IMR-90 (cell line): ENCODE results near the gene ICAM2. TPM values are rescaled to one million over a fixed set of nuclear protein-coding genes. Genes with fewer than 3 reads are reported as not detected.

Experiments used
- ATAC-seq: fragments of 200-7000 bp; cut with Tn5 transposase; 2 replicates; pipeline ENCODE4 v1.9.1; 2020; ENCODE audit warnings: low read depth, mild to moderate bottlenecking, moderate library complexity
- BruUV-seq: library from RNA; stranded (reverse); fragments of 400-500 nt; replicated peaks from 2 replicates; lab custom pipeline; 2021; lab: Mats Ljungman, UMichigan
- CTCF ChIA-PET: fragments of 300-600 bp; formaldehyde crosslinking; extraction: SDS; loops from one replicate; lab custom pipeline; 2021; ENCODE audit warnings: antibody characterized with exemption; lab: Yijun Ruan, JAX
- POLR2A ChIA-PET: fragments of 300-600 bp; sonication (Branson Sonifier 250); formaldehyde crosslinking; loops from one replicate; lab custom pipeline; 2022; ENCODE audit warnings: antibody characterized with exemption; ENCODE audit not compliant: unreplicated experiment; lab: Charles Lee
- DNase-seq: peaks from one replicate; pipeline ENCODE4 v3.0.0; 2013
- H2AFZ ChIP-seq: replicated peaks from 2 replicates; pipeline ENCODE3; 2013; ENCODE audit warnings: low read length, mild to moderate bottlenecking; ENCODE audit not compliant: poor library complexity
- H2AK5ac ChIP-seq: 2 replicates; pipeline ENCODE4 v1.6.1; 2013; ENCODE audit warnings: low read depth, low read length, inconsistent platforms
- H2AK9ac ChIP-seq: replicated peaks from 2 replicates; pipeline ENCODE3; 2013; ENCODE audit warnings: mild to moderate bottlenecking, low read depth, low read length, moderate library complexity; ENCODE audit not compliant: poor library complexity
- H2BK120ac ChIP-seq: 2 replicates; pipeline ENCODE4 v1.6.1; 2013; ENCODE audit warnings: low read depth, low read length, inconsistent platforms
- H2BK15ac ChIP-seq: 3 replicates; pipeline ENCODE4 v1.6.1; 2013; ENCODE audit warnings: low read depth, low read length, inconsistent platforms
- H2BK20ac ChIP-seq: 2 replicates; pipeline ENCODE4 v1.6.1; 2013; ENCODE audit warnings: low read depth, mild to moderate bottlenecking, inconsistent platforms, low read length, moderate library complexity
- H2BK5ac ChIP-seq: 2 replicates; pipeline ENCODE4 v1.6.1; 2013; ENCODE audit warnings: mild to moderate bottlenecking, low read depth, low read length, inconsistent platforms; ENCODE audit not compliant: poor library complexity, severe bottlenecking
- H3K14ac ChIP-seq: replicated peaks from 2 replicates; pipeline ENCODE4 v1.6.1; 2013; ENCODE audit warnings: low read depth, low read length, inconsistent platforms
- H3K18ac ChIP-seq: 2 replicates; pipeline ENCODE4 v1.6.1; 2013; ENCODE audit warnings: low read depth, low read length, control low read depth
- H3K23ac ChIP-seq: 2 replicates; pipeline ENCODE4 v1.6.1; 2013; ENCODE audit warnings: low read depth, low read length, inconsistent platforms
- H3K27ac ChIP-seq: 2 replicates; pipeline ENCODE4 v1.5.1; 2013; ENCODE audit warnings: mild to moderate bottlenecking, control low read depth, low read length; ENCODE audit not compliant: insufficient read depth
- H3K27me3 ChIP-seq: 2 replicates; pipeline ENCODE4 v1.6.1; 2013; ENCODE audit warnings: low read length; ENCODE audit not compliant: control insufficient read depth, insufficient read depth
- H3K36me3 ChIP-seq: 2 replicates; pipeline ENCODE4 v1.6.1; 2013; ENCODE audit warnings: low read length, mixed read lengths; ENCODE audit not compliant: control insufficient read depth, insufficient read depth
- H3K4ac ChIP-seq: 2 replicates; pipeline ENCODE4 v1.6.1; 2013; ENCODE audit warnings: low read depth, low read length, inconsistent platforms
- H3K4me1 ChIP-seq: 2 replicates; pipeline ENCODE4 v1.6.1; 2013; ENCODE audit warnings: low read length, mixed read lengths; ENCODE audit not compliant: control insufficient read depth, insufficient read depth
- H3K4me2 ChIP-seq: 2 replicates; pipeline ENCODE4 v1.6.1; 2013; ENCODE audit warnings: low read depth, mild to moderate bottlenecking, control low read depth, low read length, moderate library complexity
- H3K4me3 ChIP-seq: 2 replicates; pipeline ENCODE4 v1.5.1; 2013; ENCODE audit warnings: low read depth, mild to moderate bottlenecking, control low read depth, low read length, moderate library complexity; ENCODE audit not compliant: insufficient read depth
- H3K56ac ChIP-seq: 2 replicates; pipeline ENCODE4 v1.6.1; 2013; ENCODE audit warnings: low read length, inconsistent platforms; ENCODE audit not compliant: insufficient read depth; ENCODE audit errors: extremely low read depth
- H3K79me1 ChIP-seq, 2 experiments: 2 replicates each; pipeline ENCODE4 v1.6.1; 2013; ENCODE audit warnings: low read length in 2 of 2, inconsistent platforms in 1 of 2, low read depth in 1 of 2
- H3K9ac ChIP-seq: 2 replicates; pipeline ENCODE4 v1.6.1; 2013; ENCODE audit warnings: low read depth, low read length, control low read depth
- H3K9me1 ChIP-seq: 2 replicates; pipeline ENCODE4 v1.6.1; 2013; ENCODE audit warnings: low read length, inconsistent platforms; ENCODE audit not compliant: insufficient read depth
- H3K9me3 ChIP-seq: 2 replicates; pipeline ENCODE4 v1.6.1; 2013; ENCODE audit warnings: low read length; ENCODE audit not compliant: control insufficient read depth, insufficient read depth
- H4K20me1 ChIP-seq: 2 replicates; pipeline ENCODE4 v1.6.1; 2013; ENCODE audit warnings: low read length, inconsistent platforms; ENCODE audit not compliant: insufficient read depth
- H4K5ac ChIP-seq: 2 replicates; pipeline ENCODE4 v1.6.1; 2013; ENCODE audit warnings: mild to moderate bottlenecking, low read depth, low read length, control low read depth
- H4K8ac ChIP-seq, 2 experiments: 2 replicates each; pipeline ENCODE4 v1.6.1; 2013; ENCODE audit warnings: low read depth in 2 of 2, low read length in 2 of 2, control low read depth in 1 of 2, inconsistent platforms in 1 of 2
- H4K91ac ChIP-seq: 2 replicates; pipeline ENCODE4 v1.6.1; 2013; ENCODE audit warnings: low read depth, low read length, inconsistent platforms; ENCODE audit not compliant: insufficient read depth
- BHLHE40 ChIP-seq: fragments of 150-350 bp; IDR thresholded peaks from 2 replicates; pipeline ENCODE4 v1.6.1; 2016; ENCODE audit warnings: mild to moderate bottlenecking, low read depth, low read length
- CEBPB ChIP-seq: IDR thresholded peaks from 2 replicates; pipeline ENCODE4 v1.6.1; 2012; ENCODE audit warnings: low read depth, low read length, improper control_type of control experiment
- CHD1 ChIP-seq: IDR thresholded peaks from 2 replicates; pipeline ENCODE4 v1.6.1; 2012; ENCODE audit warnings: low read depth, low read length, improper control_type of control experiment
- CTCF ChIP-seq: conservative IDR thresholded peaks from 2 replicates; pipeline ENCODE4 v1.5.1; 2012; ENCODE audit warnings: mild to moderate bottlenecking, low read depth, low read length, improper control_type of control experiment
- ELK1 ChIP-seq: fragments of 150-350 bp; IDR thresholded peaks from 2 replicates; pipeline ENCODE4 v1.6.1; 2016; ENCODE audit warnings: low read depth, mild to moderate bottlenecking, low read length, moderate library complexity, borderline replicate concordance
- MAZ ChIP-seq: IDR thresholded peaks from 2 replicates; pipeline ENCODE4 v1.6.1; 2012; ENCODE audit warnings: low read depth, mild to moderate bottlenecking, low read length, improper control_type of control experiment, moderate library complexity, borderline replicate concordance
- MXI1 ChIP-seq: IDR thresholded peaks from 2 replicates; pipeline ENCODE4 v1.6.1; 2012; ENCODE audit warnings: low read depth, mild to moderate bottlenecking, low read length, moderate library complexity, borderline replicate concordance
- POLR2A ChIP-seq: IDR thresholded peaks from 2 replicates; pipeline ENCODE4 v1.6.1; 2012; ENCODE audit warnings: mild to moderate bottlenecking, low read depth, low read length
- RAD21 ChIP-seq: IDR thresholded peaks from 2 replicates; pipeline ENCODE4 v1.6.1; 2012; ENCODE audit warnings: low read length, improper control_type of control experiment
- RCOR1 ChIP-seq: IDR thresholded peaks from 2 replicates; pipeline ENCODE4 v1.6.1; 2012; ENCODE audit warnings: mild to moderate bottlenecking, low read length, improper control_type of control experiment; ENCODE audit not compliant: insufficient replicate concordance
- SMC3 ChIP-seq: fragments of 150-350 bp; IDR thresholded peaks from 2 replicates; pipeline ENCODE4 v1.6.1; 2016; ENCODE audit warnings: low read depth, mild to moderate bottlenecking, antibody characterized with exemption, low read length, moderate library complexity
- WGBS, 2 experiments: methylation state at CpG; one replicate each; pipeline versions ENCODE4 v1.1.5 to v1.1.7; 2013; ENCODE audit warnings: missing lambda C conversion rate in 2 of 2; ENCODE audit not compliant: insufficient read length in 1 of 2; ENCODE audit errors: extremely low coverage in 2 of 2; 5-methylcytosine and 5-hydroxymethylcytosine counted together
- dilution Hi-C: fragments of 300-500 bp; cut with HindIII; formaldehyde crosslinking; loops from one replicate; pipeline ENCODE4 v1.14.3; 2018; ENCODE audit warnings: low sequenced_read_pairs; ENCODE audit not compliant: unreplicated experiment
- in situ Hi-C: fragments of 300-500 bp; cut with MboI; formaldehyde crosslinking; loops from 3 replicates; pipeline ENCODE4 v1.14.3; 2019; ENCODE audit warnings: low sequenced_read_pairs, inconsistent platforms, mixed read lengths
- intact Hi-C: fragments of 100-400 bp; cut with micrococcal nuclease; formaldehyde crosslinking; loops from 2 replicates; pipeline ENCODE4 v1.10.0; 2022
- polyA plus RNA-seq, 3 experiments: library from polyadenylated mRNA; depleted of rRNA; stranded (reverse); fragments of >200 nt; gene quantifications; 2 replicates each; pipeline ENCODE4 v1.2.3, GENCODE V29; 2012; ENCODE audit warnings: low replicate concordance in 1 of 3
- total RNA-seq: library from RNA; depleted of rRNA; stranded (reverse); fragments of >200 nt; gene quantifications from 2 replicates; pipeline ENCODE4 v1.2.3, GENCODE V29; 2012

ICAM2 gene
- total and polyA plus RNA-seq, 2 of the 4 experiments (the other 2 are of a cell fraction), result 0.12 TPM; not detected in 1

- no peaks in the 10 kb centered on the region for H3K9me3 ChIP-seq
- H3K4me3 ChIP-seq, result no peak overlapping the region
- H4K5ac ChIP-seq, result no peak overlapping the region
- no peak overlapping the region for H2BK15ac ChIP-seq
- no peak overlapping the region for H3K56ac ChIP-seq
- H3K9ac ChIP-seq, result no peak overlapping the region
- ChIA-PET POLR2A (no interaction called here), CTCF (interaction anchor here (0.6 to 2.6 kb wide), 4 partner anchors 13 to 108 kb away, joined by 3 to 21 read pairs (median 9); partner anchors contain the start of gene GH1)
- intact Hi-C loops (loop anchor here (1.0 kb wide), 1 partner anchor 107 kb away; no protein-coding TSS in a partner anchor), in situ Hi-C loops (loop anchor here (10.0 kb wide), 2 partner anchors 111 to 259 kb away; partner anchors contain the start of genes CSHL1 and GH1), dilution Hi-C loops (no loop called here)
- H2BK20ac ChIP-seq, result no peak overlapping the region
- no peak overlapping the region for H3K18ac ChIP-seq
- H3K79me1 ChIP-seq, result no peaks in the 10 kb centered on the region
- H3K23ac ChIP-seq, result no peak overlapping the region
- peak; percentile 72 for TF ChIP-seq SMC3
- no peak for TF ChIP-seq ELK1
- no peak for TF ChIP-seq RCOR1
- peak; percentile 86 for TF ChIP-seq CTCF
- TF ChIP-seq CEBPB, result peak; percentile 37; the same call in 1 of the 2 replicates
- TF ChIP-seq MXI1, result no peak
- 0 out of 2 replicates have a peak, but pooled peaks have one; percentile 35 for TF ChIP-seq MAZ
- TF ChIP-seq CHD1, result no peak
- peak; percentile 65 for TF ChIP-seq RAD21
- TF ChIP-seq POLR2A, result no peak
- no peak for TF ChIP-seq BHLHE40
- H2BK120ac ChIP-seq, result no peak overlapping the region
- H2AK9ac ChIP-seq, result peak overlapping the region; percentile 76
- H3K4me1 ChIP-seq, result 0 out of 2 replicates have a peak, but pooled peaks cover 2% of the 10 kb centered on the region
- peak overlapping the region; percentile 70; the same call in 1 of the 2 replicates for H3K4me2 ChIP-seq
- WGBS, 2 experiments, result 14% methylated on average over 5 of the region's 21 CpGs; no CpG with 5 or more reads in 1 of the 2 experiments
- no peak overlapping the region for H3K14ac ChIP-seq
- no peaks in the 10 kb centered on the region for H4K20me1 ChIP-seq
- H3K36me3 ChIP-seq, result no peaks in the 10 kb centered on the region
- H3K4ac ChIP-seq, result no peak overlapping the region
- no peak overlapping the region for H3K27ac ChIP-seq
- no peak overlapping the region for H2BK5ac ChIP-seq
- DNase-seq (peak; percentile 70), ATAC-seq (peak; percentile 88)
- peak overlapping the region; percentile 86 for H2AFZ ChIP-seq
- H3K27me3 ChIP-seq, result peaks cover 4% of the 10 kb centered on the region; the same call in 1 of the 2 replicates
- no peak overlapping the region for H4K8ac ChIP-seq
- H2AK5ac ChIP-seq, result no peak overlapping the region
- BruUV-seq, result no TSS peak
- no peaks in the 10 kb centered on the region for H3K9me1 ChIP-seq
- no peak overlapping the region for H4K91ac ChIP-seq
Measured at GRCh38 chr17:64025732-64026294, 5.4 kb upstream of the ICAM2 start.
